CD4-positive, alpha-beta T cell treated with Interleukin-10 for 1 hour (primary cell): ENCODE data around the gene CPTP.

Experiments
- DNase-seq: peaks from one replicate; pipeline ENCODE4 v3.0.0-alpha.2; 2020

The CPTP gene

DNA sequence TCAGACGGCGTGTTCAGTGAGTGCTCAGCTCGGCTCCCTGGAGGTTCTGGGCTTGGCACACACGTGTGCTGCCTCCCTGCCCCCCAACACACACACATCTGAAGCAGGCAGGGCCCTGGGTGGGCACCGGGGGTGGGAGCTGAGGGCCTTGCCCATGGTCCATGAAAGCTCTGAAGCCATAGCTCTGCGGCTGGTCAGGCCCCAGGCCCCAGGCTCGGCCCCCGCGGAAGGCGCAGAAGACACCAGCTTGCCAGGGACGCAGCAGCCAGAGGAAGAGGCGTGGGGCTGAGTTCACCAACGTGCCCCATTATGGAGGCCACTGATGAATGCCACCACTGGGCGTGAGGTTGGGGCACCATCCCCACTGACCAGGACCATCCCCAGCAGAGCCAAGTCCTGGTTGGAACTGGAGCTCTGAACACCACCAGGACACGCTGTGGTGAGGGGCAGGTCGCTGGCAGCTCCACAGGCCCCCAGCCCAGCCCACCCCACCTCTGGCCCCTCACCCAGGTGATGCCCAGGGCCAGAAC is 46.2 kb downstream of the CPTP start:
- no peak for DNase-seq

DNA sequence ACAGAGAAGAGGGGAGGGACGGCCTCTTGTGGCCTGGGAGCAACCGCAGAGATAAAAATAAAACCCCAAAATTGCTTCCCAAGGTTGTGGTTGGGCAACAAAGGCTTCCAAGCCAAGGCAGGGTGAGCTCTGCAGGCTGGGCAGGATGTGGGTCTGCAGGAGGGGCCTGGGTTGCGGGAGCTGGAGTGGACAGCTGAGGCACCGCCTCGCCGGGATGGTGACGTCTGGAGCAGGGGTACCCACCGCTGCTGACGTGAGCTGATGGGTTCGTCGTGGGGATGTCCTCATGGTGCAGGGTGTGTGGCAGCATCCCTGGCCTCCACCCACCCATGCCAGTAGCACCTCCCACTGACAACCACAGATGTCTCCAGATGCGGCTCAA is 46.8 kb downstream of the CPTP start:
- peak; percentile 85 for DNase-seq

DNA sequence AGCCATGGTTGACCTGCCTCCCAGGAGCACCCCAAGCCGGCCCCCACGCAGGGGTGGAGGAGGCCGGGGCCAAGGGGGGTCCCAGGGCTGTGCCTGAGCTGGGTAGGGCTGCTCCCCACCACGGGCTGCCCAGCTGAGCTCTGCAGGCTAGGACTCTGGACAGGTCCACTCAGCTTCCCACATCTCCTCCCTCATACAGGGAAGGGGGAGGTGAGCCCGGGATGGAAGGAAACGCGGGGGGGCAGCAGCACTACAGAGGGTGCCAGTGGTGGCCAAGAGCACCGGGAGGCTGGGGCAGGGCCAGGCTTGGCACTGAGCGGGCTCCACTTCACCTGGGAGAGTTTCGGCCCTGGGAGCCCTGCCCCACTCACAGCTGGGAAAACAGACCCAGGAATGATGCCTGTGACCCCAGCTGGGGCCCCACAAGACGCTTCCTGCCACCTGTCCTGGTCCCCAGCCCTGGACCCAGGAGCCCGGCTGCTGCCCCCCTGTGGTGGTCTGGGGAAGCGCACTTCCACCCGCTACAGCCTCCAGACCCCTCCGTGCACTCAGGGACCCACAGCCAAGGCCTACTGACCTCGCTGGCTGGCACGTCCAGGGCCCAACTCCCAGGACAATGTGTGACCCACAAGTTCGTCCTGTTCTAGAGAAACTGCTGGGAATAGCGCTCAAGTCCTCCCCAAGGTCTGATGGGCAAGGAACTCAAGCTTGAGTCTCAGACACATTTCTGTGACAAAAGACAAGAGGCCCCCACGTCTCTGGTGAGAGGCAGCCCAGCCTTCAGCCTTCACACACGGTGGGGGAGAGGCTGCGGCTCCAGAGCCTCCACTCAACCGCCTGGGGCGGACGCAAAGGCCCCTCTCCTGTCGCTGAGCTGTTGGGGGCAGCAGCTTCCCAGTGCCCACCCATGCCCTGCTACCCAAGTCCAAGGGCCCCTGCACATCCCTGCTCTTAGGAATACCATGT is 47.4 kb downstream of the CPTP start:
- DNase-seq = peak; percentile 79

DNA sequence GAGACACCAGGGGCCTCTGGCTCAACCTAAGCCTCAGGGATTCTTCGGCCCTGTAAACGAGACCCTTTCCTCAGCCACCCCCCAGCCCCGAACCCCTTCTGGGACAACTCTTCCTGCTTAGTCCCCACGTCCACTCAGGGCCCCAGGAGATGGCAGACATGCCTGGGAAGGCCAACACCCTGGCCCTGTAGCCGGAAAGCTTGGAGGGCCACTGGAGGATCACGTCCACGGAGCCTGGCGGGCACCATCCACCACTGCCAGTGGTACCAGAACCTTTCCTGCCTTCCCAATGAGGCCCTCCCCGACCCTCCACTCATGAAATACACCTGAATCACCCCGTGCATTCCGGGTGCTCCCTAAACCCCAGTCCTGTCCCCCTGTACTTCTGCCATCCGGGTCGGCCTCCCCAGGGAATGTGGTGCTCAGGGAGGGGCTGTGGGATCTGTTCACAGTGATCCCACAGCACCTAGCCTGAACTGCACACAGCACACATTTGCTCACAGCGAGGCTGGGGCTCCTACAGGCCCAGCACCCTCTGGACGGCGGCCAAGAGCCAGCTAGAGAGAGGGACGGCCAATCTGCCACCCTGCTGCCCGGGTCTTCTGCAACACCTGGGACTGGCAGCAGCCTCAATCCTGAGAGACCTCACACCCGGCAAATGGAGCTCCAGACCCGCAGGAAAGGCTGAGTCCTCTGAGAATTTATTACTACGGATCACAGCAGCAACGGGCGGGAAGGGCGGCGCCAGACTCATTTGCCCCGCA is 48.6 kb downstream of the CPTP start:
- DNase-seq = no peak

DNA sequence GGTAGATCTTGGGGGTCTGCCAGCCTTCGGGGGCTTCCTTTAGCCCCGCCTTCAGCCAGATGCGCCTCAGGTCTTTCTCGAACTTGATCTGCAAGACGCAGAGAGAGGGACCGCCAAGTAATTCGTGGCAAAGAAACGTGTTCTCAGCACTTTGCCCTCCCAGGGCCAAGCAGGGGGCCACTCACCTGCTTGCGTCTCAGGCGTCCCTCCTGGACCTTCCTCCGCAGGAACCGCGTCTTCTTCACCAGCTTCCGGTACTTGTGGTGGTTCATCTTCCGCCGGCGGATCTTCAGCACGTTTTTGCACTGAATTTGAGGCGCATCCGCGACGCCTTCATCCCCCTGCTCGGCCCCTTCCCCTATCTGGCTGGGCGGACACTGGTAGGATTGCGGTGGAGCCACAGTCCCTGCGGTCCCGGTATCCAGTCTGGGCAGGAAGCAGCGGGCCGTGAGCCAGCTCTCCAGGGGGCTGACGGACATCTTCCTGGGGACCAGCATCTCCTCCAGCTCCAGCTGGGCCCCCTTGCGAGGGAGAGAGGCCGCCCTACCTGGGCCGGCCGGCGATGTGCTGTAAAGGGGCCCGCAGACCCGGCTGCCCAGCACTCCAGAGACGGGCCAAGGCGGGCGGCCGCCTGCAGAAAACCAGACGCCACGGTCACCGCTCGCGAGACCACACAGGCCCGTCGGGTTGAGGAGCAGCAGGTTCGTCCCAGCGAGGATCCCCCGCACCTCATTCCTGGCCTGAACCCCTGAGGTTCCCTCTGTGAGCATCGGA is 49.4 kb downstream of the CPTP start:
- no peak for DNase-seq

DNA sequence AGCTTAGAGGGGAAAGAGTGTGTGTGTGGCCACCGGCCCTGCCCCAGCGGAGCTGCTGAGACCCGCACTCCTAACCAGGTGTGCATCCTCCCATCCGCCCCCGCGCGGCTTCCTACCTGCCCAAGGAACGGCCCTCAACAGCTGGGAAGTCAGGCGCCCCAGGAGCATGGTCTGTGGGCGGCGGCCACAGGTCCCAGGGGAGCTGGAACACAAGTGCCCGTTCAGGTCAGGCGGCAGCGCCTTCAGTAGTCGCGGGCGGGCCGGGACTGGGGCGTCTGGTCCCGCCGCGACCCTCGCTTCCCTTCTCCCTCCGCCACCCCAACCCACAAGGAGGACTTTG is 50.0 kb downstream of the CPTP start:
- DNase-seq = no peak

DNA sequence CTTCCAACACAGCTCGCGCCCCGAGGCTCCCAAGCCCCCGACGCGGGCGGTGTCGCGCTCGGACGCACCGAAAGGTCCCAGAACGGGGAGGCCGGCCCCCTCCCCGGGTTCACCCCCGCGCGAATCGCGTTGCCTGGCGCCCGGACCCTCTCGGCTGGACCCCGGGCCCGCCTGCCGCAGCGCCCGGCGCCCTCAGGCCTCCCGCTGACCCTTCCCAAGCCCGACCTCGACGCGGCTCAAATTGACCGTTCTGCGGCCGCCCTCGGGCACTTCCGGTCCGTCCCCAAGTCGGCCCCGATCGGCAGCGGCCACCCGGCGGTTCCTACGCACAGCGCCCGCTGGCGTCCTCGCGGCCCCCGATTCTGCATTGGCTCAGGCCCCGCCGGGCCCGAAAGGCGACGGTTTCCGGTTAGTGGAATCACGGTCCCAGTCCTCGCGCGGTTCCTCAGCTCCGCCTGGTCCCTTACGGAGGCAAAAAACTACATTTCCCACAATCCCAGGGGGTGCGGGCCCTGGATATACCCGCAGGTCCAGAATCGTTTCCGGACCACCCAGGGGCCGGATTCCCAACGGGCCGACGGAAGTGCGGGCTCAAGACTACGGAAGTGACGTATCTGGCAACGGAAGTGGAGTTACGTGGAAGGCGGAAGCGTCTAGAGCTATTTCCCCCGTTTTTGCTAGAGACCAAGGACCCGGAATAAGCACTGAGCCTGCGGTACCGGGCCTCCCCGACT is 50.5 kb downstream of the CPTP start, which contains the start of gene AURKAIP1:
TSS of gene AURKAIP1 (minus strand) at position 279 of the 734 bp plus-strand sequence. CDS start 451 bp downstream, outside the sequence.
- DNase-seq = peak; percentile 99

DNA sequence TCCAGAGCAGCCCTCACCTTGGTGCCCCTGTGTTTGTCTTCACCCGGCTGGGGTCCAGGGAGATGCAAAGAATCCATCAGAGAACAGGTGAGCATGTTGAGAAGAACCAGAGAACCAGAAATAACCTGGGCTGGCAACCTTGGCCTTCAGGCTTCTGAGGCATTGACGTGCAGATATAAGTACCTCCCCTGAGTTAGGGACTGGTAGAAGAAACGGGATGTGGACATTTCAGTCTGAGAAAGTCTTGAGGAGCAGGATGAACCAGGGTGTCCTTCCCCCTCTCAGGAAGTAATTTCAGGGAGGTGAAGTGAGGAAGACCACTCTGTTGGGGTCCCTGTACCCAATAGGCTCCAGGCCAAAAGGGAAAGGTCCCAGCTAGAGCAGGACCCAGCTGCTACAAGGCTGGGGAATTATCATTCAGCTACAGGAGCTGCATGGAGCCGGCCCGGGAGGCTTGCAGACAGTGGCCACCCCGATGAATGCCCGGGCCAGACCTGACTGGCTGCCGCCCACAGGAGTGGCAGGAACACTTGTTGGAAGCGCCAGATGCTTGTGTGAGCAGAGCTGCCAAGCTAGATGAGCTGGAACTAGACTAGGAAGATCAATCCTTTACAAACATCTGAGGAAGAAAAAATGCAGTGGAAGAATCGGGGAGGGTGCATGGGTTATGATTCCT is 52.1 kb downstream of the CPTP start:
- DNase-seq = no peak

DNA sequence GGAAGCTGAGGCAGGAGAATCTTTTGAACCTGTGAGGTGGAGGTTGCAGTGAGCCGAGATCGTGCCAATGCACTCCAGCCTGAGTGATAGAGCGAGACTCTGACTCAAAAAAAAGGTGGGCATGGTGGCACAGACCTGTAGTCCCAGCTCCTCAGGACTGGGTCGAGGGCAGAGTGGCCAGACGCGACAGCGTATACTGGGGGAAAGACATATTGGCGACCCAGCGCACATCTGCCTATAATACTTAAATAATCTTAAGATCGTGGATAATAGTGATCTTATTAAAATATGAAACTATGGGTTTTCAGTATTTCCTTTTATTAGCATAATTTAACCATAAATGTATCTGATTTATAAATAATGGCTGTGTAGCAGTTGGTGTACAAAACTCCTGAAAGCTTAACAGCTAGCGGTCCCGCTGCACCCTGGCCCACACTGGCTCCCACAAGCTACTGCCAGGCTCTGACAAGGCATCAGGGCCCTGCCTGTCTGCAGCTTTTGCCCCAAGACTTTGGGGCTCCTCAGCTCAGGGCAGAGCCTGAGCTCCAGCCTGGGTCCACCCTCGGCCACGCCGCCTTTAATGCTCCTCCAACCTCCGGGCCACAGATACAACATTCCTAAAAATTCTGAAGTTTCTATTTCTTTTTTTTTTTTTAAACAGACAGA is 53.1 kb downstream of the CPTP start:
- DNase-seq = no peak
